Osteoblast (primary cell): ENCODE data around the gene TINAGL1. TPM values are rescaled to one million over a fixed set of nuclear protein-coding genes. Genes with fewer than 3 reads are reported as not detected.

ENCODE experiments used
- DNase-seq: peaks from one replicate; pipeline ENCODE4 v3.0.0; 2011; ENCODE audit warnings: low spot score, mixed read lengths; ENCODE audit not compliant: insufficient read length; ENCODE audit errors: missing footprints
- H2AFZ ChIP-seq: 2 replicates; pipeline ENCODE4 v1.6.0; 2011; ENCODE audit warnings: mild to moderate bottlenecking, low read length
- H3K27ac ChIP-seq: 2 replicates; pipeline ENCODE4 v1.5.1; 2011; ENCODE audit warnings: mild to moderate bottlenecking, low read depth, low read length, moderate library complexity
- H3K27me3 ChIP-seq: 2 replicates; pipeline ENCODE4 v1.6.0; 2012; ENCODE audit warnings: mild to moderate bottlenecking, control low read depth, inconsistent platforms, low read length, moderate library complexity; ENCODE audit not compliant: insufficient read depth
- H3K36me3 ChIP-seq: 2 replicates; pipeline ENCODE4 v1.5.1; 2011; ENCODE audit warnings: mild to moderate bottlenecking, low read length, control low read depth, moderate library complexity; ENCODE audit not compliant: insufficient read depth
- H3K4me1 ChIP-seq: 2 replicates; pipeline ENCODE4 v1.5.1; 2011; ENCODE audit warnings: mild to moderate bottlenecking, low read length, control low read depth, moderate library complexity; ENCODE audit not compliant: insufficient read depth
- H3K4me2 ChIP-seq: 2 replicates; pipeline ENCODE4 v1.6.0; 2011; ENCODE audit warnings: mild to moderate bottlenecking, low read length; ENCODE audit not compliant: insufficient read depth
- H3K4me3 ChIP-seq: fragments of 200-600 bp; sonication (generic); 3 replicates; pipeline ENCODE4 v1.5.1; 2012; ENCODE audit warnings: mild to moderate bottlenecking, low read length, inconsistent platforms; ENCODE audit not compliant: insufficient read depth
- H3K79me2 ChIP-seq: 2 replicates; pipeline ENCODE4 v1.6.0; 2012; ENCODE audit warnings: mild to moderate bottlenecking, low read length, control low read depth, inconsistent platforms; ENCODE audit not compliant: insufficient read depth
- H3K9me3 ChIP-seq: 2 replicates; pipeline ENCODE4 v1.5.1; 2011; ENCODE audit warnings: low read depth, low read length, control low read depth
- H4K20me1 ChIP-seq: 2 replicates; pipeline ENCODE4 v1.6.0; 2012; ENCODE audit warnings: mild to moderate bottlenecking, low read length, control low read depth; ENCODE audit not compliant: insufficient read depth
- total RNA-seq: library from RNA; depleted of rRNA; stranded (reverse); fragments of >200 nt; gene quantifications from 2 replicates; pipeline ENCODE4 v1.2.3, GENCODE V29; 2012
- TF ChIP-seq, protein P1 (sequence below): IDR thresholded peaks from 2 replicates; pipeline ENCODE4 v1.5.1; 2011; ENCODE audit warnings: mild to moderate bottlenecking, low read depth, low read length, moderate library complexity; ENCODE audit errors: extremely low read depth

Gene TINAGL1
- total RNA-seq, 1 donor = 50.3 TPM

- H3K36me3 ChIP-seq = no peaks in the 10 kb centered on the region
- H2AFZ ChIP-seq = no peak overlapping the region
- no peaks in the 10 kb centered on the region for H3K9me3 ChIP-seq
- peaks cover 11% of the 10 kb centered on the region for H3K4me1 ChIP-seq
- H3K4me3 ChIP-seq = no peak overlapping the region
- H3K27ac ChIP-seq = no peak overlapping the region
- H3K27me3 ChIP-seq = peaks cover 44% of the 10 kb centered on the region
- no peaks in the 10 kb centered on the region for H4K20me1 ChIP-seq
- no peaks in the 10 kb centered on the region for H3K79me2 ChIP-seq
- TF ChIP-seq, protein P1, sequence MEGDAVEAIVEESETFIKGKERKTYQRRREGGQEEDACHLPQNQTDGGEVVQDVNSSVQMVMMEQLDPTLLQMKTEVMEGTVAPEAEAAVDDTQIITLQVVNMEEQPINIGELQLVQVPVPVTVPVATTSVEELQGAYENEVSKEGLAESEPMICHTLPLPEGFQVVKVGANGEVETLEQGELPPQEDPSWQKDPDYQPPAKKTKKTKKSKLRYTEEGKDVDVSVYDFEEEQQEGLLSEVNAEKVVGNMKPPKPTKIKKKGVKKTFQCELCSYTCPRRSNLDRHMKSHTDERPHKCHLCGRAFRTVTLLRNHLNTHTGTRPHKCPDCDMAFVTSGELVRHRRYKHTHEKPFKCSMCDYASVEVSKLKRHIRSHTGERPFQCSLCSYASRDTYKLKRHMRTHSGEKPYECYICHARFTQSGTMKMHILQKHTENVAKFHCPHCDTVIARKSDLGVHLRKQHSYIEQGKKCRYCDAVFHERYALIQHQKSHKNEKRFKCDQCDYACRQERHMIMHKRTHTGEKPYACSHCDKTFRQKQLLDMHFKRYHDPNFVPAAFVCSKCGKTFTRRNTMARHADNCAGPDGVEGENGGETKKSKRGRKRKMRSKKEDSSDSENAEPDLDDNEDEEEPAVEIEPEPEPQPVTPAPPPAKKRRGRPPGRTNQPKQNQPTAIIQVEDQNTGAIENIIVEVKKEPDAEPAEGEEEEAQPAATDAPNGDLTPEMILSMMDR = no peak
- no peak overlapping the region for H3K4me2 ChIP-seq
- no peak for DNase-seq
These were observed 40.8 kb upstream of the TINAGL1 start for GRCh38 chr1:31535561-31535960.

DNA sequence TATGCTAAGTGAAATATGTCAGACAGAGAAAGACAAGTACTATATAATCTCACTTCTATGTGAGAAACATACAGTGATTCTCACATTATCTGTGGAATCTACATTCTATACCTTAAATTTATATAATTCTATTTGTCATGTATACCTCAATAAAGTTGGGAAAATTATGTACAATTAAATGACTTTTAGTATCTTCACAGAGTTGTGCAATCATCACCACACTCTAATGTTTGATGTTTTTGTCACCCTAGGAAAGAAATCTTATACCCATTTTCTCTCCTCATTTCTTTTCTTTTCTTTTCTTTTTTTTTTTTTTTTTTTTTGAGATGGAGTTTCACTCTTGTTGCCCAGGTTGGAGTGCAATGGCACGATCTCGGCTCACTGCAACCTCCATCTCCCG, 37.0 kb upstream of the TINAGL1 start:
- TF ChIP-seq, protein P1 = no peak
- no peak for DNase-seq
- no peak overlapping the region for H2AFZ ChIP-seq
- H3K27me3 ChIP-seq = peaks cover 48% of the 10 kb centered on the region
- peaks cover 13% of the 10 kb centered on the region for H3K9me3 ChIP-seq
- H3K4me1 ChIP-seq = no peaks in the 10 kb centered on the region
- no peak overlapping the region for H3K4me2 ChIP-seq
- no peak overlapping the region for H3K4me3 ChIP-seq
- no peaks in the 10 kb centered on the region for H3K36me3 ChIP-seq
- no peak overlapping the region for H3K27ac ChIP-seq
- H3K79me2 ChIP-seq = no peaks in the 10 kb centered on the region
- H4K20me1 ChIP-seq = no peaks in the 10 kb centered on the region

- Histone ChIP-seq H3K27me3 (peaks cover 39% of the 10 kb centered on the region), H3K4me3 (no peak overlapping the region), H2AFZ (no peak overlapping the region), H3K4me1 (no peaks in the 10 kb centered on the region), H3K27ac (no peak overlapping the region), H4K20me1 (no peaks in the 10 kb centered on the region), H3K4me2 (no peak overlapping the region), H3K9me3 (peaks cover 13% of the 10 kb centered on the region), H3K79me2 (no peaks in the 10 kb centered on the region), H3K36me3 (no peaks in the 10 kb centered on the region)
- DNase-seq = no peak
- TF ChIP-seq, protein P1 = no peak
These were observed 35.1 kb upstream of the TINAGL1 start for GRCh38 chr1:31541194-31541593.

DNA sequence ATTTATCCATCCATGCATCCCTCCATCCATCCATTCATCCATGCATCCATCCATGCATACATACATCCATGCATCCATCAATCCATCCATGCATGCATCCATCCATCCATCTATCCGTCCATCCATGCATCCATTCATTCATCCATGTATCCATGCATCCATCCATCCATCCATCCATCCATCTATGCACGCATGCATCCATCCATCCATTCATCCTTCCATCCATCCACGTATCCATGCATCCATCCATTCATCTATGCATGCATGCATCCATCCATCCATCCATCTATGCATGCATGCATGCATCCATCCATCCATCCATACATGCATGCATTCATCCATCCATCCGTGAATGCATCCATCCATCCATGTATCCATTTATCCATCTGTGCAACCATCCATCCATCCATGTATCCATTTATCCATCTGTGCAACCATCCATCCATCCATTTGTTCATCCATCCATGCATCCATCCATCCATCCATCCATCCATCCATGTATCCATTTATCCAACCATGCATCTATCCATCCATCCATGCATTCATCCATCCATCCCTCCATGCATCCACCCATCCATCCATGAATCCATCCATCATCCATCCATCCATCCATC, 30.3 kb upstream of the TINAGL1 start:
- peaks cover 10% of the 10 kb centered on the region for H3K27me3 ChIP-seq
- no peaks in the 10 kb centered on the region for H4K20me1 ChIP-seq
- peaks cover 13% of the 10 kb centered on the region for H3K9me3 ChIP-seq
- no peaks in the 10 kb centered on the region for H3K36me3 ChIP-seq
- H2AFZ ChIP-seq = no peak overlapping the region
- H3K27ac ChIP-seq = no peak overlapping the region
- no peak overlapping the region for H3K4me3 ChIP-seq
- H3K4me2 ChIP-seq = no peak overlapping the region
- peaks cover 20% of the 10 kb centered on the region for H3K4me1 ChIP-seq
- TF ChIP-seq, protein P1 = no peak
- no peak for DNase-seq
- no peaks in the 10 kb centered on the region for H3K79me2 ChIP-seq
